Measurements from ENCODE around the gene RNF43. TPM values are rescaled to one million over a fixed set of nuclear protein-coding genes. Genes with fewer than 3 reads are reported as not detected.

Gene RNF43
- total RNA-seq, 4 donors from 2014 or later = 16.0 to 58.3 (median 21.5) TPM

DNA sequence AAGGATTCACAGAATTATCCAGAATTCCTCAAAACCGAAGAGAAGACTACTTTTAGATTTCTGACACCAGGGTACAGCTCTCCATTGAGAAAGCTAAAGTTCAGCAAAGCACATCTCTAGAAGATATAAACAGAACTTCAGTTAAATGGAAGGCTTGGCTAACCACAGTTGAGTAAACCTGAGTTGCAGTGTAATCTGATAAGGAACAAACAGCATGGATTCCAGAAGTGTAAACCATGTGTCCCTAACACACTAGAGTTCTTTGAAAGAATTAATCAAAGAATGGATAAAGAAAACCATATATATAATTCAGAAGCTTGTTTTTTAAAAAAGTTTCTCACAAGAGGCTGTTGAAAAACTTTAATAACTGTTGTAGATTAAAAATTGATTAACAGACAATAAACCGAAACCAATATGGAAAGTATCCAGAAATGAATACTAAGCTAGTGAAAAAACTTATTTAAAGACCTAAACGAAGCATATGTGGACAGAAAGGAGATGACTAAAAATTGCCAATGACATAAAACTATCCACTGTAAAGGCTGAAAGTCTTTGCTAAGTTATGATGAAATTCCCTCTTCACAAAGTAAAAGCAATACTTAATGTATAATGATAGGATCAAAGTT is 4.3 kb downstream of the RNF43 start:
- Histone ChIP-seq H3K27ac (no peak overlapping the region), H3K4me3 (peak overlapping the region; percentile 46), H3K36me3 (no peaks in the 10 kb centered on the region), H3K27me3 (peaks cover 4% of the 10 kb centered on the region), H3K9me3 (no peaks in the 10 kb centered on the region), H3K4me1 (peaks cover 13% of the 10 kb centered on the region)
- 48% methylated on average over 3 of the region's 3 CpGs for WGBS
- TF ChIP-seq POLR2A (IDR thresholded peaks at IDR 0.05) = no peak
- TF ChIP-seq POLR2AphosphoS5 (IDR thresholded peaks at IDR 0.05) = no peak
- no peak for TF ChIP-seq EP300 (IDR thresholded peaks at IDR 0.05)
- DNase-seq (ENCODE audit: low spot score in 2 of 2) = no peak

GRCh38 chr17:58412064-58412703 is 5.2 kb downstream of the RNF43 start:
- WGBS = 66% methylated on average over 1 of the region's 1 CpG
- no peak overlapping the region for H3K27ac ChIP-seq

GRCh38 chr17:58411408-58411894 is 5.9 kb downstream of the RNF43 start:
- H3K27ac ChIP-seq = no peak overlapping the region
- WGBS = 38% methylated on average over 1 of the region's 1 CpG

More at GRCh38 chr17:58412064-58412703, 5.2 kb downstream of the RNF43 start:
- no peaks in the 10 kb centered on the region for H3K9me3 ChIP-seq
- TF ChIP-seq POLR2AphosphoS5 (IDR thresholded peaks at IDR 0.05) = no peak
- TF ChIP-seq EP300 (IDR thresholded peaks at IDR 0.05) = no peak
- no peak for TF ChIP-seq POLR2A (IDR thresholded peaks at IDR 0.05)
- no peak for TF ChIP-seq CTCF (IDR thresholded peaks at IDR 0.05)
- peaks cover 4% of the 10 kb centered on the region for H3K27me3 ChIP-seq
- H3K36me3 ChIP-seq = no peaks in the 10 kb centered on the region
- DNase-seq (ENCODE audit: low spot score in 2 of 2) = no peak
- H3K4me1 ChIP-seq = peaks cover 13% of the 10 kb centered on the region
- H3K4me3 ChIP-seq = peak overlapping the region; percentile 46

DNA sequence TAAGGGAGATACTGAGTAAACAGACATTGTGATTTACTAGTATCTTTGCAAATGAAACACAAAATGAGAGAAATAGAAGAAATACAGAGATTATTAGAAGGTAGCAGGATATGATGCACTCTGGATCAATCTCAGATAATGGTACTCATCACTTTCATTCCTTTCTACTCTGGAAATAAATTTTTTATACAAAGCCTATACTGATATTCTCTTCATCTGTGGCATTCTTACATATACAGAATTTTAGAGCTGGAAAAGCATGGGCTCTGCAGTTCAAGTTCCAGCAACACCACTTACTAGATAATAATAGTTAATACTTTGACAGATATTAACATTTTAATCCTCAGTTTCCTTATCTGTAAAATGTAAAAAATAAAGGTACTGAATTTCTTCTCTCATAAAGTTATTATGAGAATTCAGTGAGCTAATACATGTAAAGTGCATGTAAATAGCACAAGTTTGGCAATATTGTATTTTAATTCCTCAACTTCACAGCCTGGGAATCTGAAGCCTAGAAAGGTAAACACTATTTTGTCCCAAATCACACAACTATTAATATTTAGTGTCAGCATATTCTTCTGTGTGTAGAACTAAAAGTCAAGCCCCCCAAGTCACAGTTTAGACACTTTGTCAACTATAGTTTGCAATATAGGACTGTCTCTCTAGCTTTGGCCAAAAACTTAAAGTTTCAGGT is 6.5 kb downstream of the RNF43 start:
- TF ChIP-seq POLR2A (IDR thresholded peaks at IDR 0.05) (no peak), EP300 (IDR thresholded peaks at IDR 0.05) (no peak), POLR2AphosphoS5 (IDR thresholded peaks at IDR 0.05) (no peak), CTCF (IDR thresholded peaks at IDR 0.05) (no peak)
- H3K36me3 ChIP-seq = no peaks in the 10 kb centered on the region
- no peak for DNase-seq (ENCODE audit: low spot score in 2 of 2)
- H3K4me1 ChIP-seq = peaks cover 13% of the 10 kb centered on the region
- no peak overlapping the region for H3K4me3 ChIP-seq
- H3K9me3 ChIP-seq = no peaks in the 10 kb centered on the region
- no peak overlapping the region for H3K27ac ChIP-seq
- peaks cover 4% of the 10 kb centered on the region for H3K27me3 ChIP-seq

More at GRCh38 chr17:58411408-58411894, 5.9 kb downstream of the RNF43 start:
- peaks cover 13% of the 10 kb centered on the region for H3K4me1 ChIP-seq
- H3K4me3 ChIP-seq = no peak overlapping the region
- peaks cover 4% of the 10 kb centered on the region for H3K27me3 ChIP-seq
- DNase-seq (ENCODE audit: low spot score in 2 of 2) = no peak
- no peaks in the 10 kb centered on the region for H3K36me3 ChIP-seq
- TF ChIP-seq POLR2AphosphoS5 (IDR thresholded peaks at IDR 0.05) (no peak), EP300 (IDR thresholded peaks at IDR 0.05) (no peak), CTCF (IDR thresholded peaks at IDR 0.05) (no peak), POLR2A (IDR thresholded peaks at IDR 0.05) (no peak)
- no peaks in the 10 kb centered on the region for H3K9me3 ChIP-seq

- 74% methylated on average over 5 of the region's 5 CpGs for WGBS
- H3K9me3 ChIP-seq = no peaks in the 10 kb centered on the region
- H3K4me1 ChIP-seq = peaks cover 15% of the 10 kb centered on the region
- DNase-seq (ENCODE audit: low spot score in 2 of 2) = no peak
- peaks cover 4% of the 10 kb centered on the region for H3K27me3 ChIP-seq
- TF ChIP-seq CTCF (IDR thresholded peaks at IDR 0.05) (no peak), POLR2A (IDR thresholded peaks at IDR 0.05) (no peak), EP300 (IDR thresholded peaks at IDR 0.05) (no peak), POLR2AphosphoS5 (IDR thresholded peaks at IDR 0.05) (no peak)
- no peak overlapping the region for H3K4me3 ChIP-seq
- H3K27ac ChIP-seq = no peak overlapping the region
- H3K36me3 ChIP-seq = no peaks in the 10 kb centered on the region
These were observed 7.9 kb downstream of the RNF43 start for GRCh38 chr17:58409432-58409831.
